GM20431 (cell line): ENCODE results near the gene GALNTL6.

Experiments used
- in situ Hi-C: fragments of 300-500 bp; cut with MseI, MboI; formaldehyde crosslinking; loops from one replicate; pipeline ENCODE4 v1.15.0; 2020; ENCODE audit warnings: low sequenced_read_pairs; ENCODE audit not compliant: unreplicated experiment

The GALNTL6 gene

DNA sequence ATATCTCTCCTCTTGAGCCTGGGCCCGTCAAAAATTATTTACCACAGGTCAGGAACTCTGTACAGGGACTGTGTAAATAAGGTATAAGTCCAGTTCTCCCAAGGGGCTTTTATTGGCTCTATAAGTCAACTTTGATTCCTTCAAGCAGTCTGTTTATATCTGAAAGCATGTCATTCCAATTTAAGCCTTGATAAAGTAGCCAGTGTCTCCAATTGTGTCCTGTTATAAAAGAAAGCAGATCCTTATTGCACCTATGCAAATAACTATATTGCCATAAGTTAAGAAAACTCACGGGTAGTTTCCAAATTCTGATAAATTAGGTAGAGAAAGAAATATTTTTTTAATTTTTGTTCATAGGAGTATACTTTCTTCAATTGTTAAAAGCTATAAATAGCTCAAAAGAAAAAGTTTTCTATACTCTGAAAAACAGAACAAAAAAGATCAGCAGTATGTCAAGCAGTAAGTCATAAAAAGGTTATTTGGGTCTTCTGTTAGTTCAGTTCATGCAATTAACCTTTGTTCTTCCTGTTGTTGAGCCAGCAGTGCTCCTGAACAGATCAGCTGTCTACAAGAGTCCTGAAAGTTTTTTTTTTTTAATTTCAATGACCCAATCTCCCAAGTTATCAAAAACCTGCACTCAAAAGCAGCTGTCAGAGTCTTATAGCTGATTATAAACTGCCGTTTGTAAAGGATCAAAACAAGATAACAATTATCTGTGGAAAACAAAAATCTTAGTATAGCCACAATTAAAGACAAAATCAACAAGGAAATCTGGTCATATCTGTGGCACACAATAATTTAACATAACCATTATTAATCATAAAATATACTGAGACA is 1177.0 kb downstream of the GALNTL6 start:
- in situ Hi-C loops = no loop called here

DNA sequence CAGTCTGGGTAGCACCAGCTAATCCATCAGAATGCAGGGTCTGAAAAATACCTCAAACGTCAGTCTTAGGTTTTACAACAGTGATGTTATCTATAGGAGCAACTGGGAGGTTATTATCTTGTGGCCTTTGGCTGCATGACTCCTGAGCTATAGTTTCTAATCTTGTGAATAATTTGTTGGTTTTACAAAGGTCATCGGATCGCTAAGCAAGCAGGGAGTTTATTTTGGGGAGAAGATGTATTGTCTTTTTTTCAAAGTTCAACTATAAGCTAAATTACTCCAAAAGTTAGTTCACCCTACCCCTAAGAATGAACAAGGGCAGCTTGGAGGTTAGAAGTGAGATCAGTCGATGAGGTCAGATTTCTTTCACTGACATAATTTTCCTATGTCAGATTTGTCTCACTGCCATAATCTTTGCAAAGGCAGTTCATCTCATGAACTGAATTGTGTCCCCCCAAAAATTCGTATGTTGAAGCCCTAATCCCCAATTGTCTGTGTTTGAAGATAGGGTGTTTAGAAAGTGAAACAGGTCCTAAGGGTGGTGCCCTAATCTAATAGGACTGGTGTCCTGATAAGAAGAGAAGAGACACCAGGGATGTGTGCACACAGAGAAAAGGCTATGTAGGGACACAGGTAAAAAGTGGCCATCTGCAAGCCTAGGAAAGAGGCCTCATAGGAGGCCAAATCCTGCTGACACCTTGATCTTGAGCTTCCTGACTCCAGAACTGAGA is 1179.6 kb downstream of the GALNTL6 start:
- in situ Hi-C loops = no loop called here

DNA sequence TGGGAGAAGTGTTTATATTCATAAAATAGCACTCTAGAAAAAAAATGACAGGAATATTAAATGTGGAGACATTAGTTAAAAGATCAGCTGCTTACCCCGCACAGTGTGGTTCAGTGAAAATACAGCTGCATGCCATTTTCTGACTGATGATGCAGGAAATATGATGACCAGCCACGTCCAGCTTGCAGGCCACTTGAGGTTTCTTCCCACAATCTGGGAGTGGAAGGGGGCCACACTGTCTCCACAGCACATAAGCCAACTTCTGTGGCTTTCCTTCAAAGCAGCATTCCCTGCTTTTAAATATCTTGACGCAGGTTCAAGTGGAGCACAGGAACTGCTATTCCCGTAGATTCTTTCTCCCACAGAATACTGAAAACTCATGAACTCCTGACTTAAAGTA is 1182.0 kb downstream of the GALNTL6 start:
- in situ Hi-C loops = no loop called here

DNA sequence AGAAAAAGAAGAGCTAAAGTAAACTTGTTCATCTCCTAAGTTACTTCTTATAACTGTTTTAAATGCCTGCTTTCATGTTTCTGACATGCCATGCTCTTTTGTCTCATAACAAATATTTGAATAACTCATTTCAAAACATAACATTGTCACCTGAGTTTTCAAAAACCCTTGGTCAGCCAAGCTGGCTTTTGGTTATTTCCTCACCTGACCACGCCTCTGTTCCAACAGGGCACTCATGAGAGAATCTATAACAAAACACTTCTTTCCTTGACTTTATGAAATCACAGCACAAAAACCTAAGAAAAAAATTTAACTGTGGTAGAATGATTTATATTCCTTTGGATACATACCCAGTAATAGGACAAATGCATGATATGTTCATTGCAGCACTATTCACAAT is 1182.5 kb downstream of the GALNTL6 start:
- in situ Hi-C loops = no loop called here

DNA sequence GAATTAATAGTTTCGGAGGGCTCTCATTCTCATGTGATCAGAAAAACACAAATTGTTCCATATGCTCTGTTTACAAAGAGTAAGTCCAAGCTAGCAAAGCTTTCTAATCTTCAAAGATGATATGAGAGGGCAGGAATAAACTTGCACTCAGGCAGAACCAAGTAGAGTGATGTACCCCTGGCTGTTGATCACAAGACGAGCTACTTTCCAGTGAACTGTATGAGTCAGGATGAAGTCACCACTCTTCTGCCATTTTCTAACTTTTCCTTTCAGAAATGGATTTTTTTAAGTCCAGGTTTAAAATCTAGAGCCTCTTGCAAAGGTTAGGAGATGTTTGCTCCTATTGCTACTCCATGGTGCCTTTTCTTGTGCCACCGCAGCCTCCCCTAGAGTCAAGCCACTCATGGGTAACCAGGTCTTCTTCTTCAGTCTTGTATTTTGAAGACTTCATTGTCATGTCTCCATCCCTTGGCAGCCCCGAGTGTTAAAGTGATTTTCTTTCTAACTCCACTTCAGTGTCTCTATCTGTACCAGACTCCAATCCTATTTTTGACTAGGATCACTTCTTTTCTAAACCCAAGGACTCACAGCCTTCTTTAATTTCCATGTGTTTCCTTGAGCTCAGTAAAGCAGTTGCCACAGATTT is 1183.5 kb downstream of the GALNTL6 start:
- in situ Hi-C loops = no loop called here

DNA sequence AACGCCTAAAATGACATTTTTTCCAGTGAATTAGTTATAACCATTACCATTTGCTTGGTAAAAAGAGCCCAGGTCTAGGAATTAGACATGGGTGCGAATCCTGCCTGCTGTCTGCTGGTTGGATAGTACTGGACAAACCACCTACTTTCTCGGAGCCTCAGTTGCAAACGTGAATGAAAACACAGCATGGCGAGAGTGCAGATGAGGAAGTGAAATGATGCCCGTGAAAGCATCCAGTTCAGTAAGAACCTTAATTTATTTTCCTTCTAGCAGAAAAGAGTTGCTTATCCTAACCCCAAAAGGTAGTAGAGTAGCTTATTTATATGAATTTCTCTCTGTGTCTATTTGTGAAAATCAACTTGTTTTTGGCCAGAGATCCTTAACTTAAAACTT is 1184.0 kb downstream of the GALNTL6 start:
- in situ Hi-C loops = no loop called here

DNA sequence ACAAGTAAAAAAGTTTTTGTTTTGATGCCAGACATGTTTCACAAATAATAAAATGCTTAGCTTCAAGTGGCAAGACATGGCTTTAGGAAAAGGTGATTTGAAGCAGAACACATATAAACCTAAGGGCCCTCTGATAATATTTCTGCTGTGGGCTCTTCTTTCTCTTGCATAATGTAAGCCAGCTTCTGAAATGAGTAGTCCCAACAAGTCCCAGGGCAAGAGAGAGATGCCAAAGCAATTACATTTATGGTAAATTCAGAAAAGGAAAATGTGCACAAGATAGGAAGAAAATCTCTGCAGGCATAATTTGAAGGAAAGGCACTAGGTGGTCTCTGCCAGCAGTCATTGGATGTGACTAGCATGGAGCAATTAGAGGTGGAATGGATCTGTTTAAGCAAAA is 1184.7 kb downstream of the GALNTL6 start:
- in situ Hi-C loops = no loop called here

DNA sequence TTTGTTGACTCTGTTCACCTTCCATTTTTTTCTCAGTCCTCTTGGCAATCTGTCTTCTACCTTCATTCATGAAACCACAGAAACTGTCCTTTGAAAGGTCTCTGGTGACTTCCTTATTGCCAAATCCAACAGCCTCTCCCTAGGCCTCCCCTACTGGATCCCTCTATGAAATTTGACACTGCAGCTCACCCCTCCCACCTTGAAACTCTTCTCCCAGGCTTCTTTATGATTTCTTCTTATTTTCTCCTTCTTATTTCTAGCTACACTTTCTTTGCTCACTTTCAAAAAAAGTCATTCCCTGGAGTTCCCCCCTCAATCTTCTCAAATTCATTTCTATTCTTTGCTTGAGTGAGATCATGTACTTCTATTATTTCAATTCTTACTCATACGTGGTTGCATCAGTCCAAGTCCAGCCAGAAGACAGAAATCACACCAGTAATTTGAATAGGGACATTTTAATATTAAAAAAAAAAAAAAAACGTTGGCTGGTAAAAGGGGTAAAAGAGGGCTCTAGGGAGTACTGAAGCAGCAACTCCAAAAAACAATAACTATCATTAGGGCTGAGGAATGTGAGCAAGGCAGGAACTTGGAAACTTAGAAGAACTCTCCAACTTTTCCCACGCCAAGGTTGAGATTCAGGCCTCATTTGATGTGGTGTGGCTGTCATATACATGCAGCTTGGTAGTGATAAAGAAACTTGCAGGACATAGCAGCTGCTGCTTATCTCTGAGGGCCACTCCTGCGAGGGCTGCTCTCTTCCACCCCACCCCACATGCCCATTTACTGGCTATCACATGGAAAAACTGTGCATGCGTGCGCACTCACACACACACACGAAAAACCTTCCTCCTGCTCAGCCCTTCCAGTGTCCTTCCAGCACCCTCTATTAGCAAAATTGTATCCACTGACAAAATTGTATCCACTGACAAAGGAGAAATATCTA is 1185.6 kb downstream of the GALNTL6 start:
- in situ Hi-C loops = no loop called here

DNA sequence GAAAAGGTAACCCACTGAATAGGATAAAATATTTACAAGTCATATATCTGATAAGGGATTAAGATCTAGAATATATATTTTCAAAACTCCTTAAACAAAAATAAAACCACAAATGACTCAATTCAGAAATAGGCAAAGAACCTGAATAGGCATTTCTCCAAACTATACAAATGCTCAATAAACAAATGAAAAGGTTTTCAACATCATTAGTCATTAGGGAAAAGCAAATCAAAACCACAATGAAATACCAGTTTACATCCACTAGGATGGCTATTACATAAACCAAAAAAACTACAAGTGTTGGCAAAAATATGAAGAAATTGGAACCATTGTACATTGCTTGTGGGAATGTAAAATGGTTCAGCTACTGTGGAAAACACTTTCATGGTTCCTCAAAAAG is 1188.4 kb downstream of the GALNTL6 start:
- in situ Hi-C loops = loop anchor here (25.0 kb wide), 1 partner anchor 411 kb away; no protein-coding TSS in a partner anchor

DNA sequence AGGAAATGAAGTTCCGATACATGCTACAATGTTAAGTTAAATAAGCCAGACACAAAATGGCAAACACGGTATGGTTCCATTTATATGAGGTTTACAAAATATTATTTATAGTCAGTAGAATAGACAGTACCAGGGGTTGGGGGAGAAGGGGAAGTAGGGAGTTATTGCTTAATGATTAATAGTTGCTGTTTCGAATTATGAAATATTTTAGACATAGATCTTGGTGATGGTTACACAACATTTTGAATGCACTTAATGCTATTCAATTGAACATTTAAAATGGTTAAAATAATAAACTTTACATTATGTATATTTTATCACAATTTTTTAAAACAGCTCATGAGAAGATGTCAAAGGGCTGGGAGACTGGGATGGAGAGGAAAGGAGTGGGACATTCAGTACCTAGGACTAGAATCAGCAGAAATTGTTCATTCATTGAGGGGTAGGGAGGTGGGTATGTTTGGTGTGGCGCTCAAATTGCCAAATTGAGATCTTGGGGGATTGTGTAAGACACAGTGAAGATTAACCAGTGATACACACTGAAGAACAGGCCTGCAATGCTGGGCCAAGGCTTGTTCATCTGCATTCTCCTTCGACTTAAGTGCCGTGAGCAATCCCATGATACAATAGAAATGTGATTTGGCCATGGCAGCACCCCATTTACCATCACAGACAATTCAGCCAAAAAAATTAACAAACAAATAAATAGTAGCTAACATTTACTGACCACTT is 1189.8 kb downstream of the GALNTL6 start:
- in situ Hi-C loops = loop anchor here (25.0 kb wide), 1 partner anchor 409 kb away; no protein-coding TSS in a partner anchor

DNA sequence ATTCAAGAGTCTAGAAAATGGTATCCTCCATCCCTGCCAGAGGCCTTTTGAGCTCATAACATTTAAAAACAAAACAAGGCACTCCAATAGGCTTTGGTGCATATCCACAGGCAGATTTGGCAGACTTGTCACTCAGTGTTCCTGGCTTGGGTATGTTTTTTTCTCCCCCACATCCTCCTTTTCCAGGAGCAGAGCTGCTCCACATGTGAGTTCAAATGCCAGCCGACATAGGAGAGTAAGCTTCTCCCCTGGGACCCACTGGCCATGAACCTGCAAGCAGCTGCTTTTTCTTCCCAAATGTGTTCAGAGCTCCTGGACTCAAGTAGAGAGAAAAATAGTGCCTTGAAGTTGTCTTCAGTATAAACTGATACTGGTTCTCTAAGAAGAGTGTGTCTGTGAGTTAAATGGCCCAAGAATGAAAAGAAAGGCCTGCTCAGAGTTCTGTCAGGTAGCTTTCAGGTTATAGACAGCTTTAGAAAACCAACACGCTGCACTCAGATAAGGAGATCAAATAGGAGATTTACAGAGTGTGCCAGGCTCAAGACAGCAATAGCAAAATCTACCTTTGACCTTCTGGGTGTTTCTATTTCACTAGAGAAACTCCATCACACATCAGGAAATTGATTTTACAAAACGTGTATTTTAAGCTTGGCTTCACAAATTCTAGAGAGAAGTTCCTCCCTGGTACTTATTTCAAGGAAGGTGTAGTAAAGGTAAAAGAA is 1192.9 kb downstream of the GALNTL6 start:
- in situ Hi-C loops = loop anchor here (25.0 kb wide), 1 partner anchor 406 kb away; no protein-coding TSS in a partner anchor

DNA sequence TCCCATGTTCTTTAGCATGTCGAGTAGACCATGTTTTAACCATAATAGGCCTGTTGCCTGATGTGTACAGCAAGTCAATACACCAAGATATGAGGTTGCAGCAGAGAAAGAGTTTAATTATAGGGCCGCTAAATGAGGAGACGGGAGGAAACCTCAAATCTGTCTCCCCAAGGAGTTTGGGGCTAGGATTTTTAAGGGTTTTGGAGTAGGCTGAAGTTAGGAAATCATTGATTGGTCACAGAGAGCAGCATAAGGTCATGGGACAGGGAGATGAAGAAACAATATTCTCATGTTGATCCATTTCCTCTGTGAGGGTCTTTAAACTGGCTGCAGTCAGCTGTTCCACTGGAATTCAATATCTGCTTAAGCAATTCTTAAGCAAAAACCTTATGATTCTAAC is 1195.2 kb downstream of the GALNTL6 start:
- in situ Hi-C loops = loop anchor here (25.0 kb wide), 1 partner anchor 404 kb away; no protein-coding TSS in a partner anchor

DNA sequence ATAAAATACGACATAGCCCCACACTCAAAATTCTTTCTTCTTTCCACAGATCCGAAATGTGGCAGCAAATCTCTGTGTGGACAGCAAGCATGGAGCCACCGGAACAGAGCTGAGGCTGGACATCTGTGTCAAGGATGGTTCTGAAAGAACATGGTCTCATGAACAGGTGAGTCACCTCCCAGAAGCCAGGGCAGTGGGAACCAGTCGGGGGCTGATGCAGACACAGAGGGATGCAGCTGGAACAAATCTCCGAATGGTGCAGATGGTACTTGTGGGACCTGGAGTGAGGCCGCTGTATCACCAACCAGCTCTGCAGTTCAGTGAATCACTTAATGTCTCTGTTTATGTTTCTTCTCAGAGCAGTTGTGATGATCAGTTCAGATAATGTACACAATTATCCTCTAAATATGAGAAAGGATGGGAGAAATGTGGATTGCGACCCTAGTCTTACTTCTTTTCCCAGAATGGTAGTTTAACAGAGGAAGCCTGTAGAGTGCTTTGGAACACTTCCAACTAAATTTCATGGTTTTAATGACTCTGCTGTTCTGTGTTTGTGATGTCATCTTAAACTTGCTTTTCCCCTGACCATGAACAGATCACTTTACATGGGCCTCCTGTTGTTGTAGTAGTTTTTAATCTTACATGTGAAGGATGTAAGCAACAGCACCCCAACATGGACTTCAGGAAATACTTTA is 1196.1 kb downstream of the GALNTL6 start:
- in situ Hi-C loops = loop anchor here (25.0 kb wide), 1 partner anchor 403 kb away; no protein-coding TSS in a partner anchor

DNA sequence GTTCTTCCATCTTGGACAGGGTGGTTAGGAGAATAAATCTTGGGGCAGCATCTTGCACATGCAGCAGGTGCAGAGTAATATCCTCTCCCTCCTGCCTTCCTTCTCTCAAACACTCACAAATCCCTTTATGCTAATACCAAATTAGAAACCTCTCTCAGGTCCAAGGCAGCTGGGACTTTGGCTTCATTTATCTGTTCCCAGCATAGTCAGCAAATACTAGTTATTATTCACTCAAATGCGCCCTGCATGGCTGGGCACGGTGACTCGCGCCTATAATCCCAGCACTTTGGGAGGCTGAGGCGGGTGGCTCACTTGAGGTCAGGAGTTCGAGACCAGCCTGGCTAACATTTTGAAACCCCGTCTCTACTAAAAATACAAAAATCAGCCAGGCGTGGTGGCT is 1199.4 kb downstream of the GALNTL6 start:
- in situ Hi-C loops = loop anchor here (25.0 kb wide), 1 partner anchor 400 kb away; no protein-coding TSS in a partner anchor

DNA sequence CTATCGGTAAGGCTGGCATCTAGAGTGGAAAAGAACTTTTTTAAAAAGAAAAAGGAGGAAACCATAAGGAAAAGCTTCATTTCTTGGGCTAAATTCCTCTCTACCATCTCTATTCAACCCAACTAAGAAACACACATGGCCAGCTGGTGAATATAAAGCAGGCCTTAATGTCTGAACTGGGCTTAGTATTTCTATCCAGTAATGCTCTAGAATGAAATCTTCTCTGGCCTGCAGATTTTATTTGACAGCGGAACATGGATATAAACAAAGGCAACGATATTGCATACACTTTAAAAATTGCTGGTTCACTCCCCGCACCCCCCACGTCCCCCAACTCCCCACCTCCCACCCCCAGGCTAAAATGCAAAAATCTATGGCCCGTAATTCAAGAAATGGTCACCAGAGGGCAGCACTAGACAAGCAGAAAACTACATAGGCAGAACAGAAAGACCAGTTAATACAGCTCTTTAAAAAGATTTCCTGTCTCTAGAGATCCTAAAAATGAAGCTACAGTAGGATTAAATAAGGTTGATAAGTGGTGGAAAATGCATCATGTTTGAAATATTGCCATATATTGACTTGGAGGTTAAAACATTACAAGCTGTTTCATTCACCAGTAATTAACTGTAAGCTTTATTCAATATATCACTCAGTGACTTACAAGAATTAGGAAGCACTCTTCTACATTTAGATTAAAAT is 1200.2 kb downstream of the GALNTL6 start:
- in situ Hi-C loops = loop anchor here (25.0 kb wide), 1 partner anchor 399 kb away; no protein-coding TSS in a partner anchor

DNA sequence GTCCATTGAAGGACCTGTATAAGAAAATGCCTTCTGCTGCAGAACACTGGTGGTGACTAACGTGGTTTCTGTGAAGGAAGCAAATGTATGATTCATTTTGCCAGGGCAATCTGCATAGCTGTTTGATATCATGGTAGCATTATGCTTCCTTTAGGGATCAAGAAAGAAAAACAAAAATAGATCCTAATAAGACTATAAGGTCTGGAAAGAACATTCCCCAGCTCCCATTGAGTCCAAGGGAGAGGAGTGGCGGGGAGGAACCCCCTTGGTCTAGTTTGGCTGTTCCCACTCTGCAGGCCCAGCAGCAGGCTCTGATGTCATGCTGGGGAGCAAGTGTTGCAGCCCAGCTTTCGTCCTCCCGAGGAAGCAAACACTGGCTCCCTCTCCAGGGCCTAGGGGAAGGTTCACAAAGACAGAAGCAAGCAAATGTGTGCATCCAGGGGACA is 1200.9 kb downstream of the GALNTL6 start:
- in situ Hi-C loops = loop anchor here (25.0 kb wide), 1 partner anchor 398 kb away; no protein-coding TSS in a partner anchor

DNA sequence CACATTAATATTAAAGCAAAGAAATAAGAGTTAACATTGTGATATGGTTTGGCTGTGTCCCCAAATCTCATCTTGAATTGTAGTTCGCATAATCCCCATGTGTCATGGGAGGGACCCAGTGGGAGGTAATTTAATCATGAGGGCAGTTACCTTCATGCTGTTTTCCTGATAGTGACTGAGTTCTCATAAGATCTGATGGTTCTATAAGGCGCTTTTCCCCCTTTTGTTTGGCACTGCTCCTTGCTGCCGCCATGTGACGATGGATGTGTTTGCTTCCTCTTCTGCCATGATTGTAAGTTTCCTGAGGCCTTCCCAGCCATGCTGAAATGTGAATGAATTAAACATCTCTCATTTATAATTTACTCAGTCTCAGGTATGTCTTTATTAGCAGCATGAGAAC is 1201.6 kb downstream of the GALNTL6 start:
- in situ Hi-C loops = loop anchor here (25.0 kb wide), 1 partner anchor 397 kb away; no protein-coding TSS in a partner anchor
